IMR-90 (cell line): ENCODE results near the gene CUL3. TPM values are rescaled to one million over a fixed set of nuclear protein-coding genes. Genes with fewer than 3 reads are reported as not detected.
A peak's percentile ranks its signal among the peaks of the same experiment; 100 is the strongest.

Source experiments
- ATAC-seq: fragments of 200-7000 bp; cut with Tn5 transposase; 2 replicates; pipeline ENCODE4 v1.9.1; 2020; ENCODE audit warnings: low read depth, mild to moderate bottlenecking, moderate library complexity
- BruUV-seq: library from RNA; stranded (reverse); fragments of 400-500 nt; replicated peaks from 2 replicates; lab custom pipeline; 2021; lab: Mats Ljungman, UMichigan
- CTCF ChIA-PET: fragments of 300-600 bp; formaldehyde crosslinking; extraction: SDS; loops from one replicate; lab custom pipeline; 2021; ENCODE audit warnings: antibody characterized with exemption; lab: Yijun Ruan, JAX
- POLR2A ChIA-PET: fragments of 300-600 bp; sonication (Branson Sonifier 250); formaldehyde crosslinking; loops from one replicate; lab custom pipeline; 2022; ENCODE audit warnings: antibody characterized with exemption; ENCODE audit not compliant: unreplicated experiment; lab: Charles Lee
- DNase-seq: peaks from one replicate; pipeline ENCODE4 v3.0.0; 2013
- H2AFZ ChIP-seq: replicated peaks from 2 replicates; pipeline ENCODE3; 2013; ENCODE audit warnings: low read length, mild to moderate bottlenecking; ENCODE audit not compliant: poor library complexity
- H2AK5ac ChIP-seq: 2 replicates; pipeline ENCODE4 v1.6.1; 2013; ENCODE audit warnings: low read depth, low read length, inconsistent platforms
- H2AK9ac ChIP-seq: replicated peaks from 2 replicates; pipeline ENCODE3; 2013; ENCODE audit warnings: mild to moderate bottlenecking, low read depth, low read length, moderate library complexity; ENCODE audit not compliant: poor library complexity
- H2BK120ac ChIP-seq: 2 replicates; pipeline ENCODE4 v1.6.1; 2013; ENCODE audit warnings: low read depth, low read length, inconsistent platforms
- H2BK15ac ChIP-seq: 3 replicates; pipeline ENCODE4 v1.6.1; 2013; ENCODE audit warnings: low read depth, low read length, inconsistent platforms
- H2BK20ac ChIP-seq: 2 replicates; pipeline ENCODE4 v1.6.1; 2013; ENCODE audit warnings: low read depth, mild to moderate bottlenecking, inconsistent platforms, low read length, moderate library complexity
- H2BK5ac ChIP-seq: 2 replicates; pipeline ENCODE4 v1.6.1; 2013; ENCODE audit warnings: mild to moderate bottlenecking, low read depth, low read length, inconsistent platforms; ENCODE audit not compliant: poor library complexity, severe bottlenecking
- H3K14ac ChIP-seq: replicated peaks from 2 replicates; pipeline ENCODE4 v1.6.1; 2013; ENCODE audit warnings: low read depth, low read length, inconsistent platforms
- H3K18ac ChIP-seq: 2 replicates; pipeline ENCODE4 v1.6.1; 2013; ENCODE audit warnings: low read depth, low read length, control low read depth
- H3K23ac ChIP-seq: 2 replicates; pipeline ENCODE4 v1.6.1; 2013; ENCODE audit warnings: low read depth, low read length, inconsistent platforms
- H3K27ac ChIP-seq: 2 replicates; pipeline ENCODE4 v1.5.1; 2013; ENCODE audit warnings: mild to moderate bottlenecking, control low read depth, low read length; ENCODE audit not compliant: insufficient read depth
- H3K27me3 ChIP-seq: 2 replicates; pipeline ENCODE4 v1.6.1; 2013; ENCODE audit warnings: low read length; ENCODE audit not compliant: control insufficient read depth, insufficient read depth
- H3K36me3 ChIP-seq: 2 replicates; pipeline ENCODE4 v1.6.1; 2013; ENCODE audit warnings: low read length, mixed read lengths; ENCODE audit not compliant: control insufficient read depth, insufficient read depth
- H3K4ac ChIP-seq: 2 replicates; pipeline ENCODE4 v1.6.1; 2013; ENCODE audit warnings: low read depth, low read length, inconsistent platforms
- H3K4me1 ChIP-seq: 2 replicates; pipeline ENCODE4 v1.6.1; 2013; ENCODE audit warnings: low read length, mixed read lengths; ENCODE audit not compliant: control insufficient read depth, insufficient read depth
- H3K4me2 ChIP-seq: 2 replicates; pipeline ENCODE4 v1.6.1; 2013; ENCODE audit warnings: low read depth, mild to moderate bottlenecking, control low read depth, low read length, moderate library complexity
- H3K4me3 ChIP-seq: 2 replicates; pipeline ENCODE4 v1.5.1; 2013; ENCODE audit warnings: low read depth, mild to moderate bottlenecking, control low read depth, low read length, moderate library complexity; ENCODE audit not compliant: insufficient read depth
- H3K56ac ChIP-seq: 2 replicates; pipeline ENCODE4 v1.6.1; 2013; ENCODE audit warnings: low read length, inconsistent platforms; ENCODE audit not compliant: insufficient read depth; ENCODE audit errors: extremely low read depth
- H3K79me1 ChIP-seq, 2 experiments: 2 replicates each; pipeline ENCODE4 v1.6.1; 2013; ENCODE audit warnings: low read length in 2 of 2, inconsistent platforms in 1 of 2, low read depth in 1 of 2
- H3K9ac ChIP-seq: 2 replicates; pipeline ENCODE4 v1.6.1; 2013; ENCODE audit warnings: low read depth, low read length, control low read depth
- H3K9me1 ChIP-seq: 2 replicates; pipeline ENCODE4 v1.6.1; 2013; ENCODE audit warnings: low read length, inconsistent platforms; ENCODE audit not compliant: insufficient read depth
- H3K9me3 ChIP-seq: 2 replicates; pipeline ENCODE4 v1.6.1; 2013; ENCODE audit warnings: low read length; ENCODE audit not compliant: control insufficient read depth, insufficient read depth
- H4K20me1 ChIP-seq: 2 replicates; pipeline ENCODE4 v1.6.1; 2013; ENCODE audit warnings: low read length, inconsistent platforms; ENCODE audit not compliant: insufficient read depth
- H4K5ac ChIP-seq: 2 replicates; pipeline ENCODE4 v1.6.1; 2013; ENCODE audit warnings: mild to moderate bottlenecking, low read depth, low read length, control low read depth
- H4K8ac ChIP-seq, 2 experiments: 2 replicates each; pipeline ENCODE4 v1.6.1; 2013; ENCODE audit warnings: low read depth in 2 of 2, low read length in 2 of 2, control low read depth in 1 of 2, inconsistent platforms in 1 of 2
- H4K91ac ChIP-seq: 2 replicates; pipeline ENCODE4 v1.6.1; 2013; ENCODE audit warnings: low read depth, low read length, inconsistent platforms; ENCODE audit not compliant: insufficient read depth
- CHD1 ChIP-seq: IDR thresholded peaks from 2 replicates; pipeline ENCODE4 v1.6.1; 2012; ENCODE audit warnings: low read depth, low read length, improper control_type of control experiment
- MAFK ChIP-seq: IDR thresholded peaks from 2 replicates; pipeline ENCODE4 v1.6.1; 2012; ENCODE audit warnings: low read depth, low read length, improper control_type of control experiment
- WGBS, 2 experiments: methylation state at CpG; one replicate each; pipeline versions ENCODE4 v1.1.5 to v1.1.7; 2013; ENCODE audit warnings: missing lambda C conversion rate in 2 of 2; ENCODE audit not compliant: insufficient read length in 1 of 2; ENCODE audit errors: extremely low coverage in 2 of 2; 5-methylcytosine and 5-hydroxymethylcytosine counted together
- dilution Hi-C: fragments of 300-500 bp; cut with HindIII; formaldehyde crosslinking; loops from one replicate; pipeline ENCODE4 v1.14.3; 2018; ENCODE audit warnings: low sequenced_read_pairs; ENCODE audit not compliant: unreplicated experiment
- in situ Hi-C: fragments of 300-500 bp; cut with MboI; formaldehyde crosslinking; loops from 3 replicates; pipeline ENCODE4 v1.14.3; 2019; ENCODE audit warnings: low sequenced_read_pairs, inconsistent platforms, mixed read lengths
- intact Hi-C: fragments of 100-400 bp; cut with micrococcal nuclease; formaldehyde crosslinking; loops from 2 replicates; pipeline ENCODE4 v1.10.0; 2022
- polyA plus RNA-seq, 3 experiments: library from polyadenylated mRNA; depleted of rRNA; stranded (reverse); fragments of >200 nt; gene quantifications; 2 replicates each; pipeline ENCODE4 v1.2.3, GENCODE V29; 2012; ENCODE audit warnings: low replicate concordance in 1 of 3
- total RNA-seq: library from RNA; depleted of rRNA; stranded (reverse); fragments of >200 nt; gene quantifications from 2 replicates; pipeline ENCODE4 v1.2.3, GENCODE V29; 2012

The CUL3 gene
- total and polyA plus RNA-seq, 2 of the 4 experiments (the other 2 are of a cell fraction), result 33.7 to 45.7 TPM

DNA sequence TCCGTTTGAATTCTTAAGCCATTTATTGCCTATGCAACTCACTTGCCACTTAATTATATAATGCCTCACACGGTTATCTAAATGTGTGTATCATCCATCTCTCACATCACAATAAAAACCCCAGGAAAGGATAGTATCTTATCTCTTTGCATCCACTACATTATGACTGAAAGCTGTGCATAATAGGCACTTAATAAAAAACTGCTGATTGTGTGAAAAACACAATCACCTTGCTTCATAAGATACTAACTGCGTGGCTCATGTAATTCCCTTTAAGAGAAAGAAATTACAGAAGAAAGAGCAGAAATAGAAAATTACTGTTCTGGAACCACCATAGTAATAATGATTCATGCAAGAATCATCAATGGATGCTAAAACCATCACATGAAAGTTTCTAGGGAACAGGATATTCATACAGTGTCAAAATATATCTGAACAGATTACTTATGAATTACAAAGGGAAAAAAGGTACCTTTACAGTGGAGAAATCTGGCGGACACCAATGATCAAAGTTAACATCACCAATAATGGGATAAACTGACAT lies 29.3 kb downstream of the CUL3 start:
- Histone ChIP-seq H2AK9ac (no peak overlapping the region), H3K9me1 (peaks cover 7% of the 10 kb centered on the region; the same call in 1 of the 2 replicates), H4K5ac (no peak overlapping the region), H2AK5ac (no peak overlapping the region), H3K79me1 (peaks cover 29 to 58% of the 10 kb centered on the region in 2 experiments), H3K4ac (no peak overlapping the region), H2BK15ac (no peak overlapping the region), H3K9me3 (no peaks in the 10 kb centered on the region), H3K27ac (no peak overlapping the region), H2BK5ac (no peak overlapping the region), H3K18ac (no peak overlapping the region), H3K23ac (no peak overlapping the region), H4K20me1 (peaks cover 54% of the 10 kb centered on the region), H2BK120ac (no peak overlapping the region), H3K4me1 (no peaks in the 10 kb centered on the region), H3K36me3 (no peaks in the 10 kb centered on the region), H4K91ac (no peak overlapping the region), H3K27me3 (no peaks in the 10 kb centered on the region), H3K4me2 (no peak overlapping the region), H4K8ac (no peak overlapping the region), H2AFZ (no peak overlapping the region), H2BK20ac (no peak overlapping the region), H3K4me3 (no peak overlapping the region), H3K9ac (no peak overlapping the region), H3K14ac (no peak overlapping the region), H3K56ac (no peak overlapping the region)
- dilution Hi-C loops, result no loop called here
- ChIA-PET POLR2A (no interaction called here), CTCF (no interaction called here)
- TF ChIP-seq MAFK (peak; percentile 93), CHD1 (no peak)
- no TSS peak for BruUV-seq
- intact Hi-C loops, result no loop called here
- in situ Hi-C loops, result loop anchor here (25.0 kb wide), 1 partner anchor 969 kb away; no protein-coding TSS in a partner anchor
- DNase-seq (peak; percentile 22), ATAC-seq (peak; percentile 17; the same call in 1 of the 2 replicates)
- 29% methylated on average over 1 of the region's 4 CpGs; no CpG with 5 or more reads in 1 of the 2 experiments for WGBS, 2 experiments
